DOHH2 (cell line): Measurements from ENCODE around the gene RBBP8NL.

Source experiments
- CTCF ChIP-seq: fragments of 200-600 bp; sonication (generic); IDR thresholded peaks from one replicate; pipeline ENCODE4 v1.5.1; 2014; ENCODE audit warnings: antibody characterized with exemption, mild to moderate bottlenecking, low read depth, low read length; ENCODE audit not compliant: poor library complexity, severe bottlenecking
- EZH2phosphoT487 ChIP-seq: fragments of 200-600 bp; sonication (generic); IDR thresholded peaks from 2 replicates; pipeline ENCODE4 v1.6.1; 2017; ENCODE audit warnings: borderline replicate concordance, mild to moderate bottlenecking, antibody characterized with exemption, low read length, moderate library complexity, mixed read lengths

GRCh38 chr20:62439218-62439617 lies 11.9 kb upstream of the RBBP8NL start:
- TF ChIP-seq CTCF (no peak), EZH2phosphoT487 (no peak)
